GM12801 (cell line): Measurements from ENCODE around the gene ADGRF4.

Experiments used
- CTCF ChIP-seq: IDR thresholded peaks from one replicate; pipeline ENCODE4 v1.5.1; 2011; ENCODE audit warnings: control low read depth; ENCODE audit not compliant: insufficient read length; ENCODE audit errors: extremely low read depth

The ADGRF4 gene

GRCh38 chr6:47663462-47664216 lies 34.7 kb upstream of the ADGRF4 start:
- no peak for TF ChIP-seq CTCF

GRCh38 chr6:47665112-47665511 lies 33.3 kb upstream of the ADGRF4 start:
- no peak for TF ChIP-seq CTCF

- TF ChIP-seq CTCF = no peak
Observed at GRCh38 chr6:47669684-47670513, 28.5 kb upstream of the ADGRF4 start.

GRCh38 chr6:47670851-47671250 lies 27.5 kb upstream of the ADGRF4 start:
- TF ChIP-seq CTCF = no peak

GRCh38 chr6:47671777-47672176 lies 26.6 kb upstream of the ADGRF4 start:
- TF ChIP-seq CTCF = no peak

- TF ChIP-seq CTCF = no peak
Observed at GRCh38 chr6:47672816-47673215, 25.6 kb upstream of the ADGRF4 start.

- TF ChIP-seq CTCF = no peak
Observed at GRCh38 chr6:47674673-47675072, 23.7 kb upstream of the ADGRF4 start.
